ENCODE data around the gene PCYT1B.
"Not testable (repeated sequence)": the region's sequence is repeated elsewhere in the genome, so short reads cannot be mapped to it uniquely, and the experiment has no call there.

The PCYT1B gene

GRCh38 chrX:24647257-24648058, at the start of gene PCYT1B:
Gene PCYT1B, minus strand, starts transcription at chrX:24647347. Its CDS starts 242 bp downstream, at chrX:24647105.
- DNase-seq (ENCODE audit: low read depth): peak; percentile 29

GRCh38 chrX:24696294-24696693, 49.1 kb upstream of the PCYT1B start:
- no peak for DNase-seq (ENCODE audit: low read depth)

GRCh38 chrX:24694825-24695224, 47.7 kb upstream of the PCYT1B start:
- DNase-seq (ENCODE audit: low read depth): no peak

- peak; percentile 37 for DNase-seq (ENCODE audit: low read depth)
Observed at GRCh38 chrX:24693453-24694202, 46.5 kb upstream of the PCYT1B start, which contains the start of gene POLA1. Gene POLA1, plus strand, starts transcription at chrX:24693918. Its CDS starts 44 bp downstream, at chrX:24693962.

- DNase-seq (ENCODE audit: low read depth): no peak
Observed at GRCh38 chrX:24692305-24692704, 45.2 kb upstream of the PCYT1B start.

GRCh38 chrX:24684048-24684447, 36.9 kb upstream of the PCYT1B start:
- DNase-seq (ENCODE audit: low read depth): no peak

GRCh38 chrX:24682739-24683432, 35.7 kb upstream of the PCYT1B start:
- DNase-seq (ENCODE audit: low read depth): no peak

GRCh38 chrX:24676403-24677024, 29.4 kb upstream of the PCYT1B start:
- no peak for DNase-seq (ENCODE audit: low read depth)

GRCh38 chrX:24673424-24673823, 26.3 kb upstream of the PCYT1B start:
- no peak for DNase-seq (ENCODE audit: low read depth)

- no peak for DNase-seq (ENCODE audit: low read depth)
Observed at GRCh38 chrX:24672701-24673190, 25.6 kb upstream of the PCYT1B start.

- DNase-seq (ENCODE audit: low read depth): no peak
Observed at GRCh38 chrX:24668111-24668510, 21.0 kb upstream of the PCYT1B start.

GRCh38 chrX:24662352-24662751, 15.2 kb upstream of the PCYT1B start:
- no peak for DNase-seq (ENCODE audit: low read depth)

- DNase-seq (ENCODE audit: low read depth): no peak
Observed at GRCh38 chrX:24661292-24661691, 14.1 kb upstream of the PCYT1B start.

GRCh38 chrX:24659646-24660045, 12.5 kb upstream of the PCYT1B start:
- DNase-seq (ENCODE audit: low read depth): no peak

- no peak for DNase-seq (ENCODE audit: low read depth)
Observed at GRCh38 chrX:24659106-24659505, 12.0 kb upstream of the PCYT1B start.

- no peak for DNase-seq (ENCODE audit: low read depth)
Observed at GRCh38 chrX:24658421-24658820, 11.3 kb upstream of the PCYT1B start.

GRCh38 chrX:24657671-24658386, 10.7 kb upstream of the PCYT1B start:
- no peak for DNase-seq (ENCODE audit: low read depth)

- DNase-seq (ENCODE audit: low read depth): not testable (repeated sequence)
Observed at GRCh38 chrX:24655679-24656078, 8.5 kb upstream of the PCYT1B start.

GRCh38 chrX:24651783-24652182, 4.6 kb upstream of the PCYT1B start:
- DNase-seq (ENCODE audit: low read depth): no peak

GRCh38 chrX:24648495-24648894, 1.3 kb upstream of the PCYT1B start:
- no peak for DNase-seq (ENCODE audit: low read depth)

GRCh38 chrX:24646745-24647182, 383 bp downstream of the PCYT1B start:
- DNase-seq (ENCODE audit: low read depth): no peak

All from stimulated activated CD8-positive, alpha-beta memory T cell treated with anti-CD3 and anti-CD28 coated beads, Interleukin-12 subunit alpha, Interleukin-12 subunit beta, amount 100 ng/mL, for 1 hour (primary cell).